ACC112 (cell line): Measurements from ENCODE around the gene LRRC3.

Experiments used
- H2AFZ ChIP-seq: fragments of 200-600 bp; sonication (generic); one replicate; pipeline ENCODE4 v1.6.0; 2017; ENCODE audit warnings: antibody characterized with exemption, low read length; ENCODE audit not compliant: unreplicated experiment
- H3K27ac ChIP-seq: fragments of 200-600 bp; sonication (generic); 2 replicates; pipeline ENCODE4 v1.5.1; 2014; ENCODE audit warnings: low read depth, mild to moderate bottlenecking, antibody characterized with exemption, low read length, moderate library complexity
- H3K27me3 ChIP-seq: fragments of 200-600 bp; sonication (generic); 2 replicates; pipeline ENCODE4 v1.6.1; 2014; ENCODE audit warnings: mild to moderate bottlenecking, antibody characterized with exemption, low read length, moderate library complexity, mixed read lengths; ENCODE audit not compliant: insufficient read depth
- H3K36me3 ChIP-seq: fragments of 200-600 bp; sonication (generic); 2 replicates; pipeline ENCODE4 v1.6.1; 2016; ENCODE audit warnings: mild to moderate bottlenecking, antibody characterized with exemption, low read length, moderate library complexity, mixed read lengths; ENCODE audit not compliant: insufficient read depth
- H3K4me1 ChIP-seq: fragments of 200-600 bp; sonication (generic); one replicate; pipeline ENCODE4 v1.6.1; 2016; ENCODE audit warnings: low read length, mixed read lengths; ENCODE audit not compliant: insufficient read depth, unreplicated experiment, control insufficient read depth
- H3K4me3 ChIP-seq: fragments of 200-600 bp; sonication (generic); 2 replicates; pipeline ENCODE4 v1.5.1; 2014; ENCODE audit warnings: mild to moderate bottlenecking, low read depth, low read length
- H3K79me2 ChIP-seq: fragments of 200-600 bp; sonication (generic); one replicate; pipeline ENCODE4 v1.6.0; 2016; ENCODE audit warnings: low read length; ENCODE audit not compliant: control insufficient read depth, unreplicated experiment, insufficient read depth

LRRC3 gene

GRCh38 chr21:44510109-44510507 lies 54.8 kb downstream of the LRRC3 start:
- no peak overlapping the region for H2AFZ ChIP-seq
- H3K36me3 ChIP-seq, result no peaks in the 10 kb centered on the region
- no peaks in the 10 kb centered on the region for H3K79me2 ChIP-seq
- no peak overlapping the region for H3K4me3 ChIP-seq
- H3K4me1 ChIP-seq, result no peaks in the 10 kb centered on the region
- H3K27ac ChIP-seq, result no peak overlapping the region
- peaks cover 26% of the 10 kb centered on the region for H3K27me3 ChIP-seq

- Histone ChIP-seq H3K79me2 (no peaks in the 10 kb centered on the region), H2AFZ (no peak overlapping the region), H3K36me3 (no peaks in the 10 kb centered on the region), H3K27ac (no peak overlapping the region), H3K27me3 (peaks cover 26% of the 10 kb centered on the region), H3K4me3 (no peak overlapping the region), H3K4me1 (no peaks in the 10 kb centered on the region)
Measured at GRCh38 chr21:44510508-44511218, 55.4 kb downstream of the LRRC3 start.

- Histone ChIP-seq H3K4me1 (no peaks in the 10 kb centered on the region), H3K27me3 (peaks cover 26% of the 10 kb centered on the region), H3K27ac (no peak overlapping the region), H3K79me2 (no peaks in the 10 kb centered on the region), H2AFZ (no peak overlapping the region), H3K36me3 (no peaks in the 10 kb centered on the region), H3K4me3 (no peak overlapping the region)
Measured at GRCh38 chr21:44511219-44511937, 56.1 kb downstream of the LRRC3 start.
